Naive thymus-derived CD4-positive, alpha-beta T cell (primary cell): Measurements from ENCODE around the gene PCK2. TPM values are rescaled to one million over a fixed set of nuclear protein-coding genes. Genes with fewer than 3 reads are reported as not detected.

Source experiments
- ATAC-seq: fragments of 150-1000 bp; cut with Tn5 transposase; 2 replicates; pipeline ENCODE4 v1.10.0; 2021; ENCODE audit warnings: mild to moderate bottlenecking, moderate library complexity
- CTCF ChIA-PET: fragments of 350-600 bp; sonication (Branson Sonifier 250); formaldehyde crosslinking; loops from one replicate; lab custom pipeline; 2021; ENCODE audit warnings: antibody characterized with exemption; lab: Charles Lee
- POLR2A ChIA-PET: fragments of 350-600 bp; sonication (Branson Sonifier 250); formaldehyde crosslinking; loops from one replicate; lab custom pipeline; 2021; ENCODE audit warnings: antibody characterized with exemption, inconsistent platforms; lab: Charles Lee
- DNase-seq, 9 donors: peaks; one replicate each; pipeline versions ENCODE4 v3.0.0 to v3.0.0-alpha.2; 2020 to 2022; ENCODE audit warnings: mixed read lengths in 1 of 9
- H3K27ac ChIP-seq: one replicate; pipeline ENCODE4 v1.7.0; 2013; ENCODE audit warnings: mild to moderate bottlenecking, low read depth, low read length, moderate library complexity
- H3K27me3 ChIP-seq, 2 donors: one replicate each; pipeline ENCODE4 v1.7.0; 2013; ENCODE audit warnings: low read length in 2 of 2, mild to moderate bottlenecking in 2 of 2, moderate library complexity in 2 of 2; ENCODE audit not compliant: control insufficient read depth in 2 of 2, insufficient read depth in 2 of 2
- H3K36me3 ChIP-seq, 3 experiments: 1 replicate in 2 of 3; 2 replicates in 1 of 3; pipeline ENCODE4 v1.7.0; 2013; ENCODE audit warnings: low read length in 3 of 3, mild to moderate bottlenecking in 3 of 3, moderate library complexity in 1 of 3; ENCODE audit not compliant: insufficient read depth in 3 of 3, control insufficient read depth in 2 of 3
- H3K4me1 ChIP-seq, 2 donors: one replicate each; pipeline ENCODE4 v1.7.0; 2013; ENCODE audit warnings: low read length in 2 of 2, mild to moderate bottlenecking in 2 of 2, moderate library complexity in 1 of 2; ENCODE audit not compliant: control insufficient read depth in 2 of 2, insufficient read depth in 2 of 2
- H3K4me3 ChIP-seq: 2 replicates; pipeline ENCODE4 v1.7.0; 2013; ENCODE audit warnings: mild to moderate bottlenecking, low read length
- H3K9me3 ChIP-seq, 3 experiments: 1 replicate in 2 of 3; 2 replicates in 1 of 3; pipeline ENCODE4 v1.7.0; 2013; ENCODE audit warnings: low read length in 3 of 3; ENCODE audit not compliant: control insufficient read depth in 2 of 3
- H3K27ac Mint-ChIP-seq, 9 donors: one replicate each; pipeline ENCODE4 v1.8.0; 2020 to 2022; ENCODE audit warnings: mixed read lengths in 9 of 9, mild to moderate bottlenecking in 8 of 9, moderate library complexity in 5 of 9, inconsistent platforms in 2 of 9
- H3K27me3 Mint-ChIP-seq, 5 donors: one replicate each; pipeline ENCODE4 v1.8.0; 2021 to 2022; ENCODE audit warnings: mixed read lengths in 5 of 5, mild to moderate bottlenecking in 1 of 5
- H3K36me3 Mint-ChIP-seq, 5 donors: one replicate each; pipeline ENCODE4 v1.8.0; 2020 to 2022; ENCODE audit warnings: mixed read lengths in 5 of 5, mild to moderate bottlenecking in 3 of 5, inconsistent platforms in 1 of 5
- H3K4me1 Mint-ChIP-seq, 7 donors: one replicate each; pipeline ENCODE4 v1.8.0; 2020 to 2022; ENCODE audit warnings: mixed read lengths in 7 of 7, mild to moderate bottlenecking in 3 of 7, inconsistent platforms in 1 of 7
- H3K4me3 Mint-ChIP-seq, 10 donors: one replicate each; pipeline ENCODE4 v1.8.0; 2020 to 2022; ENCODE audit warnings: mild to moderate bottlenecking in 10 of 10, mixed read lengths in 10 of 10, moderate library complexity in 6 of 10, inconsistent platforms in 2 of 10
- H3K9me3 Mint-ChIP-seq, 11 donors: one replicate each; pipeline ENCODE4 v1.8.0; 2020 to 2022; ENCODE audit warnings: mixed read lengths in 11 of 11, mild to moderate bottlenecking in 4 of 11, inconsistent platforms in 1 of 11, moderate library complexity in 1 of 11
- intact Hi-C, 2 donors: fragments of 100-400 bp; cut with micrococcal nuclease; formaldehyde crosslinking; loops; one replicate each; pipeline ENCODE4 v1.15.1; 2023
- polyA plus RNA-seq, 2 donors: library from polyadenylated mRNA; unstranded; fragments of 300-500 nt; fragmentation: Illumina TruSeq; gene quantifications; one replicate each; pipeline ENCODE4 v1.2.3, GENCODE V29; 2021
- total RNA-seq, 6 experiments: library from RNA in 5 of 6; stranded (reverse) in 5 of 6; gene quantifications; 1 replicate in 5 of 6; 2 replicates in 1 of 6; pipeline ENCODE4 v1.2.3 and lab custom pipeline; 2021 to 2026

PCK2 gene
- total and polyA plus RNA-seq, 7 experiments from 2014 or later: 7.2 to 56.2 (median 14.4) TPM

- Histone ChIP-seq H3K27ac (peak overlapping the region; percentile 97), H3K9me3 (no peaks in the 10 kb centered on the region), H3K36me3 (peaks cover 0 to 32% (median 10%) of the 10 kb centered on the region in 3 experiments), H3K4me3 (no peak overlapping the region), H3K27me3 (no peaks in the 10 kb centered on the region), H3K4me1 (peaks cover 22 to 29% of the 10 kb centered on the region in 2 donors)
- DNase-seq (no peak), ATAC-seq (no peak)
- Mint-ChIP-seq H3K9me3 (peaks cover 0 to 2% (median 0%) of the 10 kb centered on the region in 11 donors), H3K36me3 (peaks cover 0 to 41% (median 17%) of the 10 kb centered on the region in 5 donors), H3K4me1 (peaks cover 42 to 68% (median 59%) of the 10 kb centered on the region in 7 donors), H3K27me3 (no peaks in the 10 kb centered on the region), H3K4me3 (peak overlapping the region; percentile 74 to 94 (median 92)), H3K27ac (peak overlapping the region; percentile 32 to 94 (median 90))
- intact Hi-C loops: loop anchor here in 1 of 2 donors (2.0 kb wide), 1 partner anchor 95 kb away; the partner anchor contains the start of genes GMPR2 and NEDD8
- POLR2A ChIA-PET: interaction anchor here (0.8 to 11.7 kb wide), 5 partner anchors 11 to 105 kb away, joined by 4 to 298 read pairs (median 37); partner anchors contain the start of genes DCAF11, IRF9, NRL and PSME2
- CTCF ChIA-PET: interaction anchor here (0.9 to 2.5 kb wide), 4 partner anchors 8 to 28 kb away, joined by 3 to 11 read pairs (median 6); partner anchors contain the start of genes DCAF11, IRF9 and NRL
Observed at GRCh38 chr14:24137529-24138395, 43.7 kb downstream of the PCK2 start.

DNA sequence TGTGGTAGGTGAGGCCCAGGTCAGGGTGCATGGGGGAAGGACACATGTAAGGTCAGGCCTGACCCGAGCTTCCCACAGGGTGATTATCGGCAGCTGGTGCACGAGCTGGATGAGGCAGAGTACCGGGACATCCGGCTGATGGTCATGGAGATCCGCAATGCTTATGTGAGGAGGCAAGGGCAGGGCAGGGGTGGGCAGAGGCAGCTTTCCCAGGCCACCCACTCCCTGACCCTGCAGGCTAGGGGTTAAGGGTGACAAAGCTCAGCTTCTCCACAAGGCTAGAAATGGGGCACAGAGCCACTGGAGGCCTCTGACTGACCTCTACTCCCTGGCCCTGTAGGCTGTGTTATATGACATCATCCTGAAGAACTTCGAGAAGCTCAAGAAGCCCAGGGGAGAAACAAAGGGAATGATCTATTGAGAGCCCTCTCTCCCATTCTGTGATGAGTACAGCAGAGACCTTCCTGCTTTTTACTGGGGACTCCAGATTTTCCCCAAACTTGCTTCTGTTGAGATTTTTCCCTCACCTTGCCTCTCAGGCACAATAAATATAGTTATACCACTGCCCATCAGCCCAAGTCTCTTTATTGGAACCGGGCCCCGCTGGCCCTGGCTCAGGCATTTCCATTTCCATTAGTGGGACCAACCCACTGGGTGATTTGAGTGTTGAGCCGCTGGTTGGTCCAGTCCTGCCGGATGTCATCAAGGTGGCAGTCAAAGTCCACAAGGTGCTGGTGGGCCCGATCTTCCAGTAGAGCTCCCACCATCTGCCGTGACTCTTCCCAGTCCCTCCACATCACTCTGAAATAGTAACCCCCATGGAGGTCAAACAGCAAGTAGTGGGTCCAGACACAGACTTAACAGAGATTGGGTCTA is 44.5 kb downstream of the PCK2 start:
- intact Hi-C loops: no loop called here
- H3K36me3 Mint-ChIP-seq: peaks cover 0 to 49% (median 17%) of the 10 kb centered on the region in 5 donors

DNA sequence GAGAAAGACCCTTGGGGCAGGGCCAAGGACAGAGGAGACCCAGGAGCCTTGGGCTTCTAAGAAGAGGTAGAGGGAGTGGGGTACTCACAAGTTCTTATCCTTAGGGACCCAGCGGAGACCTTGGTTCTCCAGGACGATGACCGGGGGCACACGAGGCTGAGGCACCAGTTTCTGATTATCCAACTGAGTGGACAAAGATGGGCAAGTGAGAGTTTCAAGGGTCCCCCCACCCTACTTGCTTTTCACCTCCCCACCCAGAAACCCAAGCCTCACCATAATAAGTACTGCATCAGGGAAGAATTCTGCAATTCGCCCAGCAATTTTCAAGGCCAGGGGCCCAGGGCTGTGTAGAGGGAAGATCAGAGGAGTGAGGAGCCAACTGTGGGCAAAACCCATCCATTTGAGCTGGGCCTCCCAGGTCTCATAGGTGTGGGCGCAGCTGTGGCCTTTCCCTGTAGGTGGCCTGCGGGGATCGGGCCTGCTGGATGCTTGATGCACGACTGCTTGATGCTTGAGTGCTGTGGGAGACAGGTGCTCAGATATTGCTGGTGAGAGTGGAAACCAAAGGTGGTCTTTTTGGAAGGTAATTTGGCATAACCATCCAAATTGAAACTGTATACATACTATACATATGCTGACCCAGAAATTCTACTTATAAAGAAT is 45.3 kb downstream of the PCK2 start:
- DNase-seq: no peak
- CTCF ChIA-PET: interaction anchor here (0.7 to 2.5 kb wide), 3 partner anchors 22 to 44 kb away, joined by 3 to 10 read pairs (median 6); partner anchors contain the start of gene IRF9
- Mint-ChIP-seq H3K4me3 (peak overlapping the region; percentile 39 to 100 (median 94)), H3K27ac (peak overlapping the region in 6 of 9 donors; percentile 29 to 86 (median 53)), H3K4me1 (peaks cover 41 to 75% (median 68%) of the 10 kb centered on the region in 7 donors), H3K27me3 (no peaks in the 10 kb centered on the region), H3K36me3 (peaks cover 4 to 56% (median 17%) of the 10 kb centered on the region in 5 donors), H3K9me3 (peaks cover 0 to 2% (median 0%) of the 10 kb centered on the region in 11 donors)
- POLR2A ChIA-PET: interaction anchor here (4.5 to 11.7 kb wide), 3 partner anchors 9 to 31 kb away, joined by 37 to 298 read pairs (median 139); partner anchors contain the start of genes DCAF11, NRL, PSME2 and RNF31
- intact Hi-C loops: no loop called here
- Histone ChIP-seq H3K36me3 (peaks cover 0 to 48% (median 10%) of the 10 kb centered on the region in 3 experiments), H3K27me3 (no peaks in the 10 kb centered on the region), H3K27ac (peak overlapping the region; percentile 22), H3K4me3 (no peak overlapping the region), H3K4me1 (peaks cover 22 to 29% of the 10 kb centered on the region in 2 donors), H3K9me3 (no peaks in the 10 kb centered on the region)
- no peak for ATAC-seq

More for the DNA sequence above, 44.5 kb downstream of the PCK2 start:
- ATAC-seq (no peak), DNase-seq (no peak)
- Mint-ChIP-seq H3K27ac (peak overlapping the region in 8 of 9 donors; percentile 32 to 94 (median 84)), H3K4me1 (peaks cover 36 to 69% (median 63%) of the 10 kb centered on the region in 7 donors), H3K27me3 (no peaks in the 10 kb centered on the region), H3K9me3 (peaks cover 0 to 2% (median 0%) of the 10 kb centered on the region in 11 donors), H3K4me3 (peak overlapping the region; percentile 42 to 100 (median 94))
- CTCF ChIA-PET: interaction anchor here (0.9 to 2.5 kb wide), 2 partner anchors 9 to 23 kb away, joined by 3 to 10 read pairs; partner anchors contain the start of gene IRF9
- no peak overlapping the region for H3K4me3 ChIP-seq
- peaks cover 22 to 24% of the 10 kb centered on the region in 2 donors for H3K4me1 ChIP-seq
- H3K27me3 ChIP-seq: no peaks in the 10 kb centered on the region
- POLR2A ChIA-PET: interaction anchor here (0.8 to 11.7 kb wide), 5 partner anchors 10 to 104 kb away, joined by 4 to 298 read pairs (median 37); partner anchors contain the start of genes DCAF11, IRF9, NRL and PSME2
- H3K9me3 ChIP-seq: no peaks in the 10 kb centered on the region
- H3K27ac ChIP-seq: peak overlapping the region; percentile 22
- peaks cover 0 to 41% (median 10%) of the 10 kb centered on the region in 3 experiments for H3K36me3 ChIP-seq

DNA sequence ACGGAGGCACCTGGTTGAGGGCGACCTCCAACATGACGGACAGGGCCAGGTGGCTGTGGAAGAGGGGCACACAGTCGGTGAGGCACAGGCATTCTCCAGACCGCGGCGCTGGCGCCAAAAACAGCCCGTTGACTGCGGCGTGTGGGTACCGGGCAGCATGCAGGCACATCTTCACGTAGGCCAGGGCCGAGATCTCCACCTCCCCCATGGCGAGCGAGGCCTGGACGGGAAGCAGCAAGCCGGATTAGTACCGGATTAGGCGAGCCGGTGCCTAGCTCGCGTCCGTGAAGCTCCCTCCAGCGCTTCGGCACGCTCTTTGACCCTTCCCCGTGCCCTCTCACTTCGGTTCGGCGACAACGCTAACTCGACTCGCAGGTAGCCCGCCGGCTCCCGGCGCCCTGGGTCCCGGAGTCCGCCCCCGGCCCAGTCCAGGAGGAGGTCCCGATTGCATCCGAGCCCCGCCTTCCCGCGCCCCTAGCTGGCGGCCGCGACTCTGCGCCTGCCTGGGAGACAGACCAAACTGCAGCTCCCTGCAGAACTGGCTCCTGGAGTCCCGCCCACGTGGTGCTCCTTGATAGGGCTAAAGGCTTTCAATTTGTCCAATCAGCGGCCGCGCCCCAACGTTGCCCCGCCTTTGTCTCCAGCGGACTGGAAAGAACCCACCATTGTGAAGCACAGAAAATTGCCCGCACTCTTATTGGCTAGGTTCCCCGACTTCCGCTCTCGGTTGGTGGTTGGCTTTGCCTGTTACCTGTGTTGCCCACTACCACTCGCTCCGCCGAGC is 47.2 kb downstream of the PCK2 start, which contains the start of gene EMC9:
Gene EMC9, minus strand, starts transcription at position 495 of the 784 bp plus-strand sequence. Its CDS starts 287 bp downstream, at position 208.
- Mint-ChIP-seq H3K36me3 (peaks cover 4 to 68% (median 17%) of the 10 kb centered on the region in 5 donors), H3K4me1 (peaks cover 47 to 87% (median 77%) of the 10 kb centered on the region in 7 donors), H3K9me3 (peaks cover 0 to 2% (median 0%) of the 10 kb centered on the region in 11 donors), H3K27me3 (no peaks in the 10 kb centered on the region), H3K4me3 (peak within 1 kb of the TSS; percentile 85 to 100 (median 94)), H3K27ac (peak within 1 kb of the TSS; percentile 83 to 96 (median 93))
- peak; percentile 94 for ATAC-seq
- ChIA-PET CTCF (interaction anchor here (0.7 to 1.7 kb wide), 5 partner anchors 19 to 73 kb away, joined by 3 to 11 read pairs (median 4); partner anchors contain the start of genes DCAF11, IRF9 and NRL), POLR2A (interaction anchor here (0.6 to 11.7 kb wide), 17 partner anchors 7 to 169 kb away, joined by 3 to 298 read pairs (median 5); partner anchors contain the start of genes CARMIL3, CHMP4A, DCAF11 and IRF9)
- Histone ChIP-seq H3K4me1 (peaks cover 33 to 43% of the 10 kb centered on the region in 2 donors), H3K27ac (peak within 1 kb of the TSS; percentile 83), H3K9me3 (no peaks in the 10 kb centered on the region), H3K36me3 (peaks cover 0 to 45% (median 10%) of the 10 kb centered on the region in 3 experiments), H3K27me3 (no peaks in the 10 kb centered on the region), H3K4me3 (peak within 1 kb of the TSS; percentile 87)
- DNase-seq: peak; percentile 90 to 100 (median 99)
- intact Hi-C loops: loop anchor here (1.0 to 10.0 kb wide), 13 partner anchors 20 to 1046 kb away; partner anchors contain the start of genes BCL2L2 (in 2 of the 2), CHMP4A (in 2 of the 2), DCAF11 (in 2 of the 2) and IRF9 (in 2 of the 2)
